GM12878 (cell line): ENCODE measurements around the gene VSTM4. TPM values are rescaled to one million over a fixed set of nuclear protein-coding genes. Genes with fewer than 3 reads are reported as not detected.
A peak's percentile ranks its signal among the peaks of the same experiment; 100 is the strongest.

Experiments used
- ATAC-seq: fragments of 200-7000 bp; cut with Tn5 transposase; 3 replicates; pipeline ENCODE4 v1.9.1; 2020; ENCODE audit warnings: mild to moderate bottlenecking, moderate library complexity
- BruUV-seq: library from RNA; stranded (reverse); fragments of 400-500 nt; replicated peaks from 2 replicates; lab custom pipeline; 2021; lab: Mats Ljungman, UMichigan
- CTCF ChIA-PET: fragments of 300-600 bp; sonication (Branson Sonifier 250); formaldehyde crosslinking; extraction: SDS; loops from one replicate; lab custom pipeline; 2021; ENCODE audit warnings: inconsistent platforms; lab: Yijun Ruan, JAX
- POLR2A ChIA-PET: fragments of 350-600 bp; formaldehyde crosslinking; extraction: SDS; loops from one replicate; lab custom pipeline; 2021; ENCODE audit warnings: inconsistent platforms; lab: Charles Lee
- RAD21 ChIA-PET: fragments of 300-600 bp; sonication (Branson Sonifier 250); formaldehyde crosslinking; loops from one replicate; lab custom pipeline; 2023; ENCODE audit warnings: antibody characterized with exemption; ENCODE audit not compliant: unreplicated experiment; lab: Charles Lee
- SMC1A ChIA-PET: fragments of 300-600 bp; sonication (Branson Sonifier 250); formaldehyde crosslinking; loops from one replicate; lab custom pipeline; 2023; ENCODE audit not compliant: unreplicated experiment, uncharacterized antibody; lab: Charles Lee
- DNase-seq: peaks from one replicate; pipeline ENCODE4 v3.0.0-alpha.2; 2011; ENCODE audit warnings: low read depth, low spot score
- FAIRE-seq: peaks from 3 replicates; lab custom pipeline; 2011; peaks lifted over from hg19 to GRCh38; lab: Jason Lieb, UNC
- H2AFZ ChIP-seq: 2 replicates; pipeline ENCODE4 v1.6.0; 2011; ENCODE audit warnings: low read depth, low read length, control low read depth; ENCODE audit not compliant: control insufficient read depth
- H3K27ac ChIP-seq: 2 replicates; pipeline ENCODE4 v1.5.1; 2011; ENCODE audit warnings: control low read depth; ENCODE audit not compliant: control insufficient read depth, insufficient read depth
- H3K27me3 ChIP-seq, 2 experiments: replicated peaks in 1 of 2; 2 replicates each; pipeline versions ENCODE4 v1.6.0 to v1.6.1; 2011; ENCODE audit warnings: low read length in 1 of 2; ENCODE audit not compliant: control insufficient read depth in 2 of 2, insufficient read depth in 2 of 2
- H3K36me3 ChIP-seq, 2 experiments: 2 replicates each; pipeline ENCODE4 v1.5.1; 2011; ENCODE audit warnings: low read length in 1 of 2; ENCODE audit not compliant: control insufficient read depth in 2 of 2, insufficient read depth in 2 of 2
- H3K4me1 ChIP-seq: 2 replicates; pipeline ENCODE4 v1.6.1; 2011; ENCODE audit warnings: mild to moderate bottlenecking, low read length, moderate library complexity, mixed read lengths; ENCODE audit not compliant: control insufficient read depth, insufficient read depth
- H3K4me2 ChIP-seq: 2 replicates; pipeline ENCODE4 v1.6.0; 2011; ENCODE audit warnings: control low read depth; ENCODE audit not compliant: control insufficient read depth, insufficient read depth
- H3K4me3 ChIP-seq: fragments of 200-600 bp; sonication (generic); 2 replicates; pipeline ENCODE4 v1.5.1; 2016
- H3K79me2 ChIP-seq: 2 replicates; pipeline ENCODE4 v1.6.0; 2011; ENCODE audit warnings: low read length; ENCODE audit not compliant: control insufficient read depth, insufficient read depth
- H3K9ac ChIP-seq: 2 replicates; pipeline ENCODE4 v1.8.0; 2011; ENCODE audit warnings: low read length, control low read depth, mixed read lengths; ENCODE audit not compliant: control insufficient read depth, insufficient read depth
- H3K9me3 ChIP-seq: replicated peaks from 3 replicates; pipeline ENCODE4 v1.5.1; 2011; ENCODE audit warnings: mild to moderate bottlenecking, low read length; ENCODE audit not compliant: control insufficient read depth, insufficient read depth
- H4K20me1 ChIP-seq: 2 replicates; pipeline ENCODE4 v1.6.0; 2011; ENCODE audit not compliant: control insufficient read depth, insufficient read depth
- DPF2 ChIP-seq: fragments of 450-650 bp; IDR thresholded peaks from 2 replicates; pipeline ENCODE4 v1.6.1; 2017; ENCODE audit warnings: mild to moderate bottlenecking
- E2F4 ChIP-seq: IDR thresholded peaks from 2 replicates; pipeline ENCODE4 v1.6.1; 2012; ENCODE audit warnings: low read depth, low read length, improper control_type of control experiment
- NFYB ChIP-seq: IDR thresholded peaks from 2 replicates; pipeline ENCODE4 v1.6.1; 2011; ENCODE audit warnings: low read depth, mild to moderate bottlenecking, low read length, improper control_type of control experiment, moderate library complexity; ENCODE audit not compliant: insufficient read depth
- RUNX3 ChIP-seq: IDR thresholded peaks from 2 replicates; pipeline ENCODE4 v1.6.1; 2012; ENCODE audit warnings: low read length, inconsistent platforms
- ZNF384 ChIP-seq: IDR thresholded peaks from 2 replicates; pipeline ENCODE4 v1.6.1; 2012; ENCODE audit warnings: low read depth, mild to moderate bottlenecking, low read length, improper control_type of control experiment, borderline replicate concordance
- WGBS: methylation state at CpG from one replicate; pipeline ENCODE4 v1.1.6; 2016; ENCODE audit warnings: low lambda C conversion rate; ENCODE audit not compliant: insufficient replicate concordance, insufficient coverage; ENCODE audit errors: missing lambda C conversion rate; 5-methylcytosine and 5-hydroxymethylcytosine counted together
- in situ Hi-C: fragments of 300-500 bp; cut with MboI; formaldehyde crosslinking; loops from 9 replicates; pipeline ENCODE4 v1.14.3; 2018; ENCODE audit warnings: mixed read lengths
- intact Hi-C: fragments of 100-400 bp; cut with micrococcal nuclease; formaldehyde crosslinking; loops from one replicate; pipeline ENCODE4 v1.14.2; 2022; ENCODE audit not compliant: unreplicated experiment
- polyA plus RNA-seq, 11 experiments: library from polyadenylated mRNA; depleted of rRNA in 4 of 11; unstranded in 6 of 11; stranded (reverse) in 5 of 11; fragments of >200 nt; fragmentation: Nextera tagmentation in 4 of 11; fragmentation: Illumina TruSeq in 1 of 11; extraction: Ambion mirVana in 4 of 11; extraction: Trizol in 1 of 11; gene quantifications; 1 replicate in 1 of 11; 2 replicates in 10 of 11; pipeline versions ENCODE4 v1.2.1 to v1.2.3, GENCODE V29; 2011 to 2016; ENCODE audit warnings: inconsistent platforms in 2 of 11, missing spikeins in 2 of 11, low read depth in 1 of 11
- total RNA-seq, 4 experiments: library from RNA; depleted of rRNA in 3 of 4; stranded (reverse); fragments of >200 nt in 3 of 4; fragmentation: Illumina TruSeq in 1 of 4; extraction: Trizol in 1 of 4; gene quantifications; 2 replicates each; pipeline versions ENCODE4 v1.2.1 to v1.2.3, GENCODE V29; 2013 to 2021

VSTM4 gene
- total and polyA plus RNA-seq, 10 of the 15 experiments (the other 5 are each of a cell fraction or from before 2014, with no cell fraction given), result 0.01 to 0.14 (median 0.02) TPM; not detected in 7

DNA sequence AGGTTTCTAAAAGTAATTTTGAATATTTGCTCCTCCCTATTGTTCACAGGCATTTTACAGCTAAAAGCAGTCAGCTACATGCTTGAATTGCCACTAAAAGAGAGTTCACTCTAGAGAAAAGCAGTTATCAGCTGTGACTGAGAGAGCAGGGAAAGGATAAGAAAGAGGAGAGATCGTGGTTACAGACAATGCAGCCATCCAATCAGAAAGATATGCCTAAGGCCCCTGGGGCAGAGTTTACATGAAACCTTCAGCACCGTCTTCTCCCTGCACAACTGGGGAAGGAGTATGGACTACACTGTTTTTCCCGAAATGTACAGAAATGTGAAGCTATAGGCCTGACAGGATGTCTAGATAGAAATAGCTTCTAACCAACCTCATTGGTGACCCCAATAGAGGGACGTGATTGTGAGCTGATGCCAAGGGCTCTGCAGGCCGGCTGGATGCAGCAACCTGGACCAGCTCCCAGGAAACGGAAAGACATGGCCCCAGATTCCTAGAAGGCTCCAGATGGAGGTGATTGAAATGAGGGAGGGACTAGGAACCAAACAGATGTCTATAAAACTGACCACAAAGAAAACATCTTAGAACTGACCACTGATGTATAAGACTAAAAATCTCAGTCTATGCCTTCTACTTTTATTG lies 3.2 kb upstream of the VSTM4 start:
- H4K20me1 ChIP-seq, result no peaks in the 10 kb centered on the region
- no peak overlapping the region for H2AFZ ChIP-seq
- no peaks in the 10 kb centered on the region for H3K79me2 ChIP-seq
- no peak for ATAC-seq
- WGBS, result 29% methylated on average over 6 of the region's 6 CpGs
- FAIRE-seq, result no peak
- peaks cover 5 to 17% of the 10 kb centered on the region in 2 experiments for H3K27me3 ChIP-seq
- TF ChIP-seq RUNX3 (no peak), NFYB (peak; percentile 50), E2F4 (no peak), ZNF384 (no peak), DPF2 (no peak)
- TF ChIP-seq, all 136 proteins: peak for 1
- Histone ChIP-seq H3K9me3 (no peaks in the 10 kb centered on the region), H3K4me2 (no peak overlapping the region), H3K4me3 (no peak overlapping the region), H3K36me3 (no peaks in the 10 kb centered on the region), H3K4me1 (no peaks in the 10 kb centered on the region), H3K9ac (no peak overlapping the region), H3K27ac (no peak overlapping the region)
- intact Hi-C loops, result no loop called here
- ChIA-PET POLR2A (no interaction called here), SMC1A (interaction anchor here (0.9 to 1.2 kb wide), 2 partner anchors 21 to 30 kb away, joined by 3 to 4 read pairs; no protein-coding TSS in a partner anchor), CTCF (no interaction called here), RAD21 (interaction anchor here (1.2 kb wide), 1 partner anchor 20 kb away, joined by 3 read pairs; no protein-coding TSS in a partner anchor)
- no TSS peak for BruUV-seq
- DNase-seq, result no peak
- in situ Hi-C loops, result no loop called here
